HEK293 (cell line): Measurements from ENCODE around the gene C13orf42.

ENCODE experiments used
- CTCF ChIP-seq: fragments of 450-650 bp; formaldehyde crosslinking; IDR thresholded peaks from 2 replicates; pipeline ENCODE4 v1.5.1; 2016; ENCODE audit warnings: missing biosample characterization, missing genetic modification characterization
- KLF9 ChIP-seq: fragments of 450-650 bp; formaldehyde crosslinking; IDR thresholded peaks from 2 replicates; pipeline ENCODE4 v1.5.1; 2016; ENCODE audit warnings: missing biosample characterization, missing genetic modification characterization, low read depth
- PATZ1 ChIP-seq: fragments of 450-650 bp; formaldehyde crosslinking; IDR thresholded peaks from 2 replicates; pipeline ENCODE4 v1.5.1; 2016; ENCODE audit warnings: missing biosample characterization, missing genetic modification characterization
- PRDM10 ChIP-seq: fragments of 450-650 bp; formaldehyde crosslinking; IDR thresholded peaks from 2 replicates; pipeline ENCODE4 v1.5.1; 2016; ENCODE audit warnings: missing biosample characterization, missing genetic modification characterization
- REPIN1 ChIP-seq: fragments of 450-650 bp; formaldehyde crosslinking; IDR thresholded peaks from 2 replicates; pipeline ENCODE4 v1.5.1; 2017; ENCODE audit warnings: missing biosample characterization, missing genetic modification characterization, low read depth
- ZBTB11 ChIP-seq: fragments of 450-650 bp; formaldehyde crosslinking; conservative IDR thresholded peaks from 2 replicates; pipeline ENCODE4 v1.5.1; 2016; ENCODE audit warnings: low read depth, missing biosample characterization, missing genetic modification characterization
- ZNF155 ChIP-seq: fragments of 450-650 bp; formaldehyde crosslinking; IDR thresholded peaks from 2 replicates; pipeline ENCODE4 v1.5.1; 2016; ENCODE audit warnings: missing biosample characterization, missing genetic modification characterization
- ZNF274 ChIP-seq, 2 experiments: fragments of 200-500 bp in 1 of 2; fragments of 450-650 bp in 1 of 2; sonication (Bioruptor generic) in 1 of 2; formaldehyde crosslinking in 1 of 2; IDR thresholded peaks; 2 replicates each; pipeline versions ENCODE4 v1.5.1 to v1.6.1; 2014 to 2016; ENCODE audit warnings: borderline replicate concordance in 1 of 2, inconsistent platforms in 1 of 2, low read length in 1 of 2, missing biosample characterization in 1 of 2, missing genetic modification characterization in 1 of 2
- ZNF426 ChIP-seq: fragments of 450-650 bp; formaldehyde crosslinking; IDR thresholded peaks from 2 replicates; pipeline ENCODE4 v1.5.1; 2017; ENCODE audit warnings: missing biosample characterization, missing genetic modification characterization, mild to moderate bottlenecking, inconsistent platforms, moderate library complexity
- ZNF707 ChIP-seq: fragments of 450-650 bp; formaldehyde crosslinking; IDR thresholded peaks from 2 replicates; pipeline ENCODE4 v1.5.1; 2016; ENCODE audit warnings: missing biosample characterization, missing genetic modification characterization
- ZNF777 ChIP-seq: fragments of 450-650 bp; formaldehyde crosslinking; IDR thresholded peaks from 2 replicates; pipeline ENCODE4 v1.5.1; 2017; ENCODE audit warnings: missing biosample characterization, missing genetic modification characterization, borderline replicate concordance

GRCh38 chr13:51107996-51108395 lies 3.1 kb downstream of the C13orf42 start:
- TF ChIP-seq ZNF777 (tag by site-specific recombination) (no peak), CTCF (tag by site-specific recombination) (no peak), ZNF707 (tag by site-specific recombination) (no peak), ZBTB11 (no peak), PRDM10 (no peak), ZNF274 (IDR thresholded peaks at IDR 0.05; ENCODE audit: low read length) (no peak), ZNF274 (tag by site-specific recombination; IDR thresholded peaks at IDR 0.05; ENCODE audit: borderline replicate concordance) (no peak), KLF9 (tag by site-specific recombination) (no peak), PATZ1 (no peak), ZNF426 (tag by site-specific recombination) (no peak), ZNF155 (tag by site-specific recombination) (no peak), REPIN1 (no peak)
